ENCODE data around the gene CD2AP.
"Not testable (repeated sequence)": the region's sequence is repeated elsewhere in the genome, so short reads cannot be mapped to it uniquely, and the experiment has no call there.

Gene CD2AP

GRCh38 chr6:47563162-47563561 is 85.6 kb downstream of the CD2AP start:
- no peak overlapping the region for H2AFZ ChIP-seq (ENCODE audit: low read length, unreplicated experiment)
- peaks cover 4% of the 10 kb centered on the region for H3K79me2 ChIP-seq (ENCODE audit: control insufficient read depth, insufficient read depth, low read length, unreplicated experiment)
- no peaks in the 10 kb centered on the region for H3K4me1 ChIP-seq (ENCODE audit: control insufficient read depth, insufficient read depth, low read length, unreplicated experiment)
- H3K4me3 ChIP-seq (ENCODE audit: low read depth, low read length), result no peak overlapping the region
- no peaks in the 10 kb centered on the region for H3K27me3 ChIP-seq (ENCODE audit: insufficient read depth, low read length)
- no peak overlapping the region for H3K27ac ChIP-seq (ENCODE audit: low read depth, low read length)
- H3K36me3 ChIP-seq (ENCODE audit: insufficient read depth, low read length), result peaks cover 4% of the 10 kb centered on the region; the same call in 1 of the 2 replicates

- not testable (repeated sequence) for H3K79me2 ChIP-seq (ENCODE audit: control insufficient read depth, insufficient read depth, low read length, unreplicated experiment); H3K4me3 ChIP-seq (ENCODE audit: low read depth, low read length); H2AFZ ChIP-seq (ENCODE audit: low read length, unreplicated experiment); H3K4me1 ChIP-seq (ENCODE audit: control insufficient read depth, insufficient read depth, low read length, unreplicated experiment); H3K36me3 ChIP-seq (ENCODE audit: insufficient read depth, low read length); H3K27me3 ChIP-seq (ENCODE audit: insufficient read depth, low read length); H3K27ac ChIP-seq (ENCODE audit: low read depth, low read length)
These were observed 89.0 kb downstream of the CD2AP start for GRCh38 chr6:47566602-47567001.

DNA sequence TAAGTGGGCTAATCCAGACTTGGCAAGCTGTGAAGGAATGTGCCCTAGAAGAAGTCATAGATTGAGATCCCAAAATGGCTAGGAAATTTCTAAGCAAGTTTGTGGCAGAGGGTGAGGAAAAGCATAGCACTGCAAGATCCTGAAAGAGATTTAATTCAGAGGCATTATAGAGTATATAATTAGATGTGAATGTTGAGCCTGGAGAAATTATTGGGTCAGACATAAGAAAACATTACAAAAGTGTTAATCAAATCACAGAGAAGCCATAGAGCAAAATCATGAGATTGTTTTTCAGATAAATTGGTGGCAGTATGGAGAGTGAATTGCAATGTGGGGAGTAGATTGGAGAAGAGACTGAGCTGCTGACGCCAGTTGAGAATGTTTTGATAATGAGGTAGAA is 90.0 kb downstream of the CD2AP start:
- Histone ChIP-seq H3K27ac (ENCODE audit: low read depth, low read length) (no peak overlapping the region), H2AFZ (ENCODE audit: low read length, unreplicated experiment) (no peak overlapping the region), H3K4me1 (ENCODE audit: control insufficient read depth, insufficient read depth, low read length, unreplicated experiment) (no peaks in the 10 kb centered on the region), H3K4me3 (ENCODE audit: low read depth, low read length) (no peak overlapping the region), H3K79me2 (ENCODE audit: control insufficient read depth, insufficient read depth, low read length, unreplicated experiment) (peaks cover 4% of the 10 kb centered on the region), H3K36me3 (ENCODE audit: insufficient read depth, low read length) (no peaks in the 10 kb centered on the region), H3K27me3 (ENCODE audit: insufficient read depth, low read length) (no peaks in the 10 kb centered on the region)

DNA sequence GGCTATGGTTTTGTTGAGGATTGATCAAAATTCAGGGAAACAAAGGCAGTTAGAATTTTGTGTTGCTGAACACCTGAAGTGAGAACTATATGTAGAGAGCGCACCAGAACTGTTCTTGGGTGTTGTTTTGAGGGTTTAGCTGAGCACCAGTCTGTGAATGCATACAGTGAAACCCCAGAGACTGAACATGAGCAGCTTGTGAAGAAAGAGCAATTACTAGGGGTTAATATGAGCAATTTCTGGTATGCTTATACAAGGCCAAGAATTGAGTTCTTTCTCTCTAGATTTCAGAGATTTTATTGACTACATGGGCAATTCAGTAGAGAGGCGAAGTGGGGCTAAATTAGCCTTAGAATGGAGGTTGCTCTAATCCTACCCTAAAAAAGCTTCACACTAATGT is 93.9 kb downstream of the CD2AP start:
- H3K4me1 ChIP-seq (ENCODE audit: control insufficient read depth, insufficient read depth, low read length, unreplicated experiment), result no peaks in the 10 kb centered on the region
- peaks cover 4% of the 10 kb centered on the region for H3K79me2 ChIP-seq (ENCODE audit: control insufficient read depth, insufficient read depth, low read length, unreplicated experiment)
- no peak overlapping the region for H2AFZ ChIP-seq (ENCODE audit: low read length, unreplicated experiment)
- H3K4me3 ChIP-seq (ENCODE audit: low read depth, low read length), result no peak overlapping the region
- peaks cover 4% of the 10 kb centered on the region for H3K36me3 ChIP-seq (ENCODE audit: insufficient read depth, low read length)
- H3K27ac ChIP-seq (ENCODE audit: low read depth, low read length), result no peak overlapping the region
- no peaks in the 10 kb centered on the region for H3K27me3 ChIP-seq (ENCODE audit: insufficient read depth, low read length)

- no peaks in the 10 kb centered on the region for H3K79me2 ChIP-seq (ENCODE audit: control insufficient read depth, insufficient read depth, low read length, unreplicated experiment)
- H3K27ac ChIP-seq (ENCODE audit: low read depth, low read length), result no peak overlapping the region
- H3K4me1 ChIP-seq (ENCODE audit: control insufficient read depth, insufficient read depth, low read length, unreplicated experiment), result no peaks in the 10 kb centered on the region
- H3K4me3 ChIP-seq (ENCODE audit: low read depth, low read length), result no peak overlapping the region
- no peaks in the 10 kb centered on the region for H3K27me3 ChIP-seq (ENCODE audit: insufficient read depth, low read length)
- peaks cover 4% of the 10 kb centered on the region for H3K36me3 ChIP-seq (ENCODE audit: insufficient read depth, low read length)
- H2AFZ ChIP-seq (ENCODE audit: low read length, unreplicated experiment), result no peak overlapping the region
These were observed 95.5 kb downstream of the CD2AP start for GRCh38 chr6:47573109-47573508.

DNA sequence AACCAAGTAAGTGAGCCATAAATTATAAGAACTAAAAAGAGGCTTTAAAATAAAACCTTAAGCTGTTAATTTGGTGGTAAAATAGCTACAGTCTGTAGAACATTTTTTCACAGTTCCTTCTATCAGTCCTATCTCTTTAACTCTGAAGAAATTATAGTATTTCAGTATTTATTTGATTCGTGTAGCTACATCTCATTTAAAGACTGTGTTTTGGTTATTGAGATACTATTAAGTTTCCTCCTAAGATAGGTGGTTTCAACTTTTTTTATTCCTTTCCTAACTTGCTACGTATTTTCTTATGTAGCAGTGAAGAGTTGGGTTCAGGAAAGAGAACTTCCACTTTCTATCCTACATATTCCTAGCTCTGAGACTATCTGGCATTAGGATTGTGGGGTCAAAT is 97.2 kb downstream of the CD2AP start:
- no peak overlapping the region for H3K27ac ChIP-seq (ENCODE audit: low read depth, low read length)
- no peak overlapping the region for H2AFZ ChIP-seq (ENCODE audit: low read length, unreplicated experiment)
- H3K4me3 ChIP-seq (ENCODE audit: low read depth, low read length), result no peak overlapping the region
- H3K4me1 ChIP-seq (ENCODE audit: control insufficient read depth, insufficient read depth, low read length, unreplicated experiment), result no peaks in the 10 kb centered on the region
- peaks cover 15% of the 10 kb centered on the region for H3K36me3 ChIP-seq (ENCODE audit: insufficient read depth, low read length)
- H3K27me3 ChIP-seq (ENCODE audit: insufficient read depth, low read length), result no peaks in the 10 kb centered on the region
- no peaks in the 10 kb centered on the region for H3K79me2 ChIP-seq (ENCODE audit: control insufficient read depth, insufficient read depth, low read length, unreplicated experiment)

DNA sequence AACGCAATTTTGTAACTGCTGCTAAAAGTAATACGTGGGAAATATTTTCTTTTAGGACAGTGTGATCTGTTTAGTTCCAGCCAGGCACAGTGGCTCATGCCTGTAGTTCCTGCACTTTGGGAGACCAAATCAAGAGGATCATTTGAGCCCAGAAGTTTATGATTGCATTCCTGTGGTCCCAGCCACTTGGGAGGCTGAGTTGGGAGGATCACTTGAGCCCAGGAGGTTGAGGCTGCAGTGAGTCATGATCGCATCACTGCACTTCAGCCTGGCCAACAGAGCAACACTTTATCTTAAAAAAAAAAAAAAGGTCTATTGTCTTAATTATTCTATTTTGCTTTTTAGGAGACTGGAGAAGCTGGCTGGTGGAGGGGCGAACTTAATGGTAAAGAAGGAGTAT is 101.5 kb downstream of the CD2AP start:
- H2AFZ ChIP-seq (ENCODE audit: low read length, unreplicated experiment), result no peak overlapping the region
- no peak overlapping the region for H3K4me3 ChIP-seq (ENCODE audit: low read depth, low read length)
- H3K27ac ChIP-seq (ENCODE audit: low read depth, low read length), result no peak overlapping the region
- H3K4me1 ChIP-seq (ENCODE audit: control insufficient read depth, insufficient read depth, low read length, unreplicated experiment), result no peaks in the 10 kb centered on the region
- H3K27me3 ChIP-seq (ENCODE audit: insufficient read depth, low read length), result no peaks in the 10 kb centered on the region
- H3K79me2 ChIP-seq (ENCODE audit: control insufficient read depth, insufficient read depth, low read length, unreplicated experiment), result no peaks in the 10 kb centered on the region
- H3K36me3 ChIP-seq (ENCODE audit: insufficient read depth, low read length), result peaks cover 30% of the 10 kb centered on the region

DNA sequence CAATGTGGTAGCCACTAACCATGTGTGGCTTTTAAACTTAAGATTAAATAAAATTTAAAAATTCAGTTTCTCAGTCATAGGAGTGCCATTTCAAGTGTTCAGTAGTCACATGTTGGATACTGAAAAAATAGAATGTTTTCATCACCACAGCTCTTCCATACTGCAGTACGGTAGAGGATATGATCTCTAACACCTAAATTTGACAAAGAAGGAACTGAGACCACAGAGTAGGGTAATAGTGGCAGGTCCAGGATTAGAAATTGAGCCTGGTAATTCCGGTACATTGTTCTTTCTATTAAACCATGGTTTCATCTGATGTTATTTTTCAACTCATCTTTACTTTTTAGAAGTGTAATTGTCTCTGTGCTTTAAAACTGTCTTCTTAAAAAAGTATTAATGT is 104.0 kb downstream of the CD2AP start:
- Histone ChIP-seq H3K4me3 (ENCODE audit: low read depth, low read length) (no peak overlapping the region), H3K4me1 (ENCODE audit: control insufficient read depth, insufficient read depth, low read length, unreplicated experiment) (no peaks in the 10 kb centered on the region), H3K27ac (ENCODE audit: low read depth, low read length) (no peak overlapping the region), H2AFZ (ENCODE audit: low read length, unreplicated experiment) (no peak overlapping the region), H3K27me3 (ENCODE audit: insufficient read depth, low read length) (no peaks in the 10 kb centered on the region), H3K36me3 (ENCODE audit: insufficient read depth, low read length) (peaks cover 39% of the 10 kb centered on the region), H3K79me2 (ENCODE audit: control insufficient read depth, insufficient read depth, low read length, unreplicated experiment) (no peaks in the 10 kb centered on the region)

DNA sequence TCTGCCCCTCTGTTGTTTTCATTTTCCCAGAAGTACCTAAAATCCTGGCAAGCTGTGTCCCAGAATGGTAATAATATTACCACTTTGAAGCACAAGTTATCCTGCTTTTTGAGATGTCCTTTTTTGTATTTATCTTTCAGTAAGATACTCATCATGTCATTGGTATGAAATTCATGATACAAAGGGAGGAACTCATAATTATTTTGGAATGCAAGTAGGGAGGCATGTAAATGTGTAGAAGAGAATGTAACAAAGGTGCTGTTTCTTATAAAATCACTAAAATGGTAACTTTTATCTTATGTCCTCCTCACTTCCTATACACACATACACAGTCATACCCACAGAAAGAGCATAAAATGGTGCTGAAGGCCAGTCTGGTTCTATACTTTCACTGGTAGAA is 109.9 kb downstream of the CD2AP start:
- no peaks in the 10 kb centered on the region for H3K79me2 ChIP-seq (ENCODE audit: control insufficient read depth, insufficient read depth, low read length, unreplicated experiment)
- no peak overlapping the region for H2AFZ ChIP-seq (ENCODE audit: low read length, unreplicated experiment)
- no peak overlapping the region for H3K4me3 ChIP-seq (ENCODE audit: low read depth, low read length)
- H3K27me3 ChIP-seq (ENCODE audit: insufficient read depth, low read length), result no peaks in the 10 kb centered on the region
- H3K36me3 ChIP-seq (ENCODE audit: insufficient read depth, low read length), result peaks cover 48% of the 10 kb centered on the region
- H3K27ac ChIP-seq (ENCODE audit: low read depth, low read length), result peak overlapping the region; percentile 43
- peaks cover 9% of the 10 kb centered on the region for H3K4me1 ChIP-seq (ENCODE audit: control insufficient read depth, insufficient read depth, low read length, unreplicated experiment)

GRCh38 chr6:47592131-47592840 is 114.7 kb downstream of the CD2AP start:
- Histone ChIP-seq H3K27me3 (ENCODE audit: insufficient read depth, low read length) (no peaks in the 10 kb centered on the region), H2AFZ (ENCODE audit: low read length, unreplicated experiment) (no peak overlapping the region), H3K4me1 (ENCODE audit: control insufficient read depth, insufficient read depth, low read length, unreplicated experiment) (peaks cover 6% of the 10 kb centered on the region), H3K79me2 (ENCODE audit: control insufficient read depth, insufficient read depth, low read length, unreplicated experiment) (no peaks in the 10 kb centered on the region), H3K4me3 (ENCODE audit: low read depth, low read length) (no peak overlapping the region), H3K36me3 (ENCODE audit: insufficient read depth, low read length) (peaks cover 36% of the 10 kb centered on the region), H3K27ac (ENCODE audit: low read depth, low read length) (no peak overlapping the region)

DNA sequence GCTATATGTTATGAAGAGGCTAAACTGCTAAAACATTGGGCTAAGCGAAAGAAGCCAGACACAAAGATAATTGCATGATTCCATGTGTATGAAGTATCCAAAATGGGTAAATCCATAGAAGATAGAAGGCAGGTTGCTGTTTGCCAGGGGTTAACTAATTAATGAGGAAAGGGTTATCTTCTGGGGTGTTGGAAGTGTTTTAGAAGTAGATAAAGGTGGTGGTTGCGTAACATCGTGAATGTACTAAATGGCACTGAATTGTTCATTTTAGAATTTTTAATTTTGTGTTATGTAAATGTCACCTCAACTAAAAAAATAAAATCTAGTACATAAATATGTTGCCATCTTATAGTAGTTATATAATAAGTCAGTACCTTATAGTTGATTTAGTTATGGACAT is 116.4 kb downstream of the CD2AP start:
- Histone ChIP-seq H3K27ac (ENCODE audit: low read depth, low read length) (no peak overlapping the region), H3K4me3 (ENCODE audit: low read depth, low read length) (no peak overlapping the region), H3K36me3 (ENCODE audit: insufficient read depth, low read length) (peaks cover 21% of the 10 kb centered on the region), H3K4me1 (ENCODE audit: control insufficient read depth, insufficient read depth, low read length, unreplicated experiment) (no peaks in the 10 kb centered on the region), H3K79me2 (ENCODE audit: control insufficient read depth, insufficient read depth, low read length, unreplicated experiment) (no peaks in the 10 kb centered on the region), H3K27me3 (ENCODE audit: insufficient read depth, low read length) (no peaks in the 10 kb centered on the region), H2AFZ (ENCODE audit: low read length, unreplicated experiment) (no peak overlapping the region)
